MCF 10A (cell line): ENCODE results near the gene DENND4B. TPM values are rescaled to one million over a fixed set of nuclear protein-coding genes. Genes with fewer than 3 reads are reported as not detected.

Experiments used
- BruUV-seq: library from RNA; stranded (reverse); fragments of 400-500 nt; replicated peaks from 2 replicates; lab custom pipeline; 2021; lab: Mats Ljungman, UMichigan
- CTCF ChIA-PET: fragments of 300-600 bp; sonication (Branson Sonifier 250); formaldehyde crosslinking; extraction: SDS; loops from one replicate; lab custom pipeline; 2021; ENCODE audit warnings: antibody characterized with exemption, inconsistent platforms; lab: Yijun Ruan, JAX
- POLR2A ChIA-PET: fragments of 300-600, 350-650 bp; sonication (Branson Sonifier 250); formaldehyde crosslinking; extraction: SDS; loops from one replicate; lab custom pipeline; 2020; ENCODE audit warnings: antibody characterized with exemption, inconsistent platforms; lab: Yijun Ruan, JAX
- DNase-seq: peaks from one replicate; pipeline ENCODE4 v3.0.0-alpha.2; 2018; ENCODE audit not compliant: unreplicated experiment
- H3K27ac Mint-ChIP-seq: one replicate; pipeline ENCODE4 v1.8.0; 2022; ENCODE audit warnings: mild to moderate bottlenecking, low read depth, mixed read lengths; ENCODE audit not compliant: unreplicated experiment
- H3K27me3 Mint-ChIP-seq: one replicate; pipeline ENCODE4 v1.8.0; 2022; ENCODE audit warnings: mixed read lengths; ENCODE audit not compliant: insufficient read depth, unreplicated experiment
- H3K36me3 Mint-ChIP-seq: one replicate; pipeline ENCODE4 v1.8.0; 2022; ENCODE audit warnings: mild to moderate bottlenecking, moderate library complexity, mixed read lengths; ENCODE audit not compliant: insufficient read depth, unreplicated experiment
- H3K4me1 Mint-ChIP-seq: one replicate; pipeline ENCODE4 v1.8.0; 2022; ENCODE audit warnings: mixed read lengths; ENCODE audit not compliant: insufficient read depth, unreplicated experiment
- H3K4me3 Mint-ChIP-seq: one replicate; pipeline ENCODE4 v1.8.0; 2022; ENCODE audit warnings: mild to moderate bottlenecking, moderate library complexity, mixed read lengths; ENCODE audit not compliant: unreplicated experiment
- H3K9me3 Mint-ChIP-seq: one replicate; pipeline ENCODE4 v1.8.0; 2022; ENCODE audit warnings: mixed read lengths; ENCODE audit not compliant: unreplicated experiment
- CTCF ChIP-seq: fragments of 200-600 bp; IDR thresholded peaks from one replicate; pipeline ENCODE4 v1.8.0; 2022; ENCODE audit warnings: antibody characterized with exemption, mild to moderate bottlenecking; ENCODE audit not compliant: unreplicated experiment
- intact Hi-C: fragments of 100-400 bp; cut with micrococcal nuclease; formaldehyde crosslinking; loops from 2 replicates; pipeline ENCODE4 v1.14.1; 2022
- total RNA-seq: library from RNA; stranded (reverse); gene quantifications from 2 replicates; pipeline ENCODE4 v1.2.3, GENCODE V29; 2022

The DENND4B gene
- total RNA-seq, 1 experiment from 2014 or later, result 59.6 TPM

- intact Hi-C loops, result no loop called here
- no peak overlapping the region for H3K4me3 Mint-ChIP-seq
These were observed 16.3 kb downstream of the DENND4B start for GRCh38 chr1:153929981-153930948.

DNA sequence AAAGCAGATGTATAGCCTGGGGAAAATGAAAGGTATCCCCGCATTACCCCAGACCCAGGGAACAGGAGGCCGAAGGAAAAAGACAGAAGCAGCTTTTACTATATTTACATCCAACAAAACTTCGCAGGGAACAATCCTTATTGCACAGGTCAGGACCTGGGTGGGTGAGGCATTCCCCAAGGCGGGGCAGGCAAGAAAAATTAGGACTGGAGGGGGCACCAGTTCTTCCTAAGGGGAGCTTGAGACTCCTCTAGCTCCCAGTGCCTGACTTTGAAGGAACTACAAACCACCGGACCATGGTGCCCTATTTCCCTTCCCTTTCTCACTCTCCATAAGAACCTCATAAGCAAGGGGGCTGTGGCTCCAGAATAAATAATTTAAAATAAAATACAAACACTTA lies 17.1 kb downstream of the DENND4B start:
- H3K4me3 Mint-ChIP-seq, result no peak overlapping the region
- no peak for DNase-seq
- intact Hi-C loops, result no loop called here
- no peaks in the 10 kb centered on the region for H3K4me1 Mint-ChIP-seq
- no TSS peak for BruUV-seq
- H3K9me3 Mint-ChIP-seq, result no peaks in the 10 kb centered on the region
- TF ChIP-seq CTCF, result no peak
- peaks cover 43% of the 10 kb centered on the region for H3K36me3 Mint-ChIP-seq
- POLR2A ChIA-PET, result interaction anchor here (1.2 to 3.7 kb wide), 3 partner anchors 10 to 29 kb away, joined by 3 to 9 read pairs (median 5); partner anchors contain the start of gene CRTC2
- CTCF ChIA-PET, result interaction anchor here (1.0 to 1.8 kb wide), 4 partner anchors 10 to 57 kb away, joined by 3 to 9 read pairs (median 5); no protein-coding TSS in a partner anchor
- H3K27ac Mint-ChIP-seq, result no peak overlapping the region
- no peaks in the 10 kb centered on the region for H3K27me3 Mint-ChIP-seq

More at GRCh38 chr1:153929981-153930948, 16.3 kb downstream of the DENND4B start:
- no peak for DNase-seq
- BruUV-seq, result no TSS peak
- CTCF ChIA-PET, result interaction anchor here (0.5 to 1.8 kb wide), 5 partner anchors 9 to 56 kb away, joined by 3 to 9 read pairs (median 3); no protein-coding TSS in a partner anchor
- Mint-ChIP-seq H3K9me3 (no peaks in the 10 kb centered on the region), H3K27me3 (no peaks in the 10 kb centered on the region), H3K4me1 (no peaks in the 10 kb centered on the region), H3K27ac (no peak overlapping the region), H3K36me3 (peaks cover 52% of the 10 kb centered on the region)
- POLR2A ChIA-PET, result interaction anchor here (0.8 to 3.7 kb wide), 3 partner anchors 9 to 16 kb away, joined by 3 to 9 read pairs (median 5); partner anchors contain the start of gene DENND4B
- TF ChIP-seq CTCF, result no peak

- no peak for TF ChIP-seq CTCF
- ChIA-PET POLR2A (interaction anchor here (1.0 to 3.7 kb wide), 5 partner anchors 10 to 57 kb away, joined by 3 to 9 read pairs (median 4); partner anchors contain the start of genes CRTC2, RAB13 and SLC39A1), CTCF (interaction anchor here (1.2 to 1.8 kb wide), 2 partner anchors 9 to 16 kb away, joined by 7 to 9 read pairs; no protein-coding TSS in a partner anchor)
- no TSS peak for BruUV-seq
- H3K9me3 Mint-ChIP-seq, result no peaks in the 10 kb centered on the region
- no peaks in the 10 kb centered on the region for H3K27me3 Mint-ChIP-seq
- no peak overlapping the region for H3K4me3 Mint-ChIP-seq
- no peak overlapping the region for H3K27ac Mint-ChIP-seq
- peaks cover 2% of the 10 kb centered on the region for H3K4me1 Mint-ChIP-seq
- peaks cover 38% of the 10 kb centered on the region for H3K36me3 Mint-ChIP-seq
- intact Hi-C loops, result no loop called here
- no peak for DNase-seq
These were observed 17.7 kb downstream of the DENND4B start for GRCh38 chr1:153928791-153929341.
